ENCODE measurements around the gene BFSP2.
"Not testable (repeated sequence)": the region's sequence is repeated elsewhere in the genome, so short reads cannot be mapped to it uniquely, and the experiment has no call there.

Gene BFSP2

DNA sequence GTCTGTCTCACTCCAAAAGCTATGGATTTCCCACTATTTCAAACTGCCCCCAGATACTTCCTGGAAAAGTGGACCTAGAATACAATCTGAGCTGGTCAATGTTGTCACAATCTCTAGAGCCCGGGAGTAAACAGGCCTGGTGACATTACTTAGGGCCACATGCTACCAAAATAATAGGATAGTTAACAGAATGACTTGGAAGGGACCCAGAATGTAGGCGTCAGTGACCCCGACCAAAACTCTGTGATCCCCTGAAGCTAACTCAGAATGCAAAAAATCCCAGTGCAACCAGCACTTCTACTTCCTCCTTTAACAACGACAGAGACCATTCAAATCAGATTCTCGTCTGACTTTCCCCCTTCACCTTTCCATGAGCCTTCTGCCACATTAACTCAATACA, 122.1 kb downstream of the BFSP2 start:
- Histone ChIP-seq H3K36me3 (replicated peaks) (no peaks in the 10 kb centered on the region), H3K27ac (no peak overlapping the region), H3K4me3 (ENCODE audit: low read depth, low read length) (no peak overlapping the region), H3K27me3 (replicated peaks) (no peaks in the 10 kb centered on the region)
- in situ Hi-C loops (cut with HindIII; ENCODE audit: low pct_ligation_motif_present, low sequenced_read_pairs), result no loop called here
- DNase-seq, result no peak
- TF ChIP-seq, protein P1, sequence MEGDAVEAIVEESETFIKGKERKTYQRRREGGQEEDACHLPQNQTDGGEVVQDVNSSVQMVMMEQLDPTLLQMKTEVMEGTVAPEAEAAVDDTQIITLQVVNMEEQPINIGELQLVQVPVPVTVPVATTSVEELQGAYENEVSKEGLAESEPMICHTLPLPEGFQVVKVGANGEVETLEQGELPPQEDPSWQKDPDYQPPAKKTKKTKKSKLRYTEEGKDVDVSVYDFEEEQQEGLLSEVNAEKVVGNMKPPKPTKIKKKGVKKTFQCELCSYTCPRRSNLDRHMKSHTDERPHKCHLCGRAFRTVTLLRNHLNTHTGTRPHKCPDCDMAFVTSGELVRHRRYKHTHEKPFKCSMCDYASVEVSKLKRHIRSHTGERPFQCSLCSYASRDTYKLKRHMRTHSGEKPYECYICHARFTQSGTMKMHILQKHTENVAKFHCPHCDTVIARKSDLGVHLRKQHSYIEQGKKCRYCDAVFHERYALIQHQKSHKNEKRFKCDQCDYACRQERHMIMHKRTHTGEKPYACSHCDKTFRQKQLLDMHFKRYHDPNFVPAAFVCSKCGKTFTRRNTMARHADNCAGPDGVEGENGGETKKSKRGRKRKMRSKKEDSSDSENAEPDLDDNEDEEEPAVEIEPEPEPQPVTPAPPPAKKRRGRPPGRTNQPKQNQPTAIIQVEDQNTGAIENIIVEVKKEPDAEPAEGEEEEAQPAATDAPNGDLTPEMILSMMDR (IDR thresholded peaks at IDR 0.05; ENCODE audit: low read depth, low read length, missing control alignments), result no peak

DNA sequence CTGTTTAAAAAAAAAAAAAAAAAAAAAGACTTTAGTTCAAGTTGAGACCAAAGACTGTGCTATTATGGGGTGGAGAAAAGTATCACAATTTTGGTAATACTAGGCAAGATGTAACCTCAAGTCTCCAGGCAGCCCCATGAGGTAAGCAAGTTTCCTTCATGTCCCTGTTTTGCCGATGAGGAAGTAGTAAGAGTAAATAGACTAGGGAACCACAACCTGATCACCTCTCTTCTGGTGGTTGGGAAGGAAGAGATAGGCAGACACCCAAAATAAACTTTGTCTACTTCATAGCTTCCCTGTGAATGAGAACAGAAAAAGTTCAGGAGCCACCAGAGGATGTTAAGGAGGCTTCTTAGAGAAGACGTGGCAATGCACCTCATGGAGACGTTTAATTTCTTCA, 123.9 kb downstream of the BFSP2 start:
- in situ Hi-C loops (cut with HindIII; ENCODE audit: low pct_ligation_motif_present, low sequenced_read_pairs); H3K27me3 ChIP-seq (replicated peaks); H3K27ac ChIP-seq; DNase-seq; H3K4me3 ChIP-seq (ENCODE audit: low read depth, low read length); H3K36me3 ChIP-seq (replicated peaks): not testable (repeated sequence)
